Stimulated activated CD4-positive, alpha-beta T cell treated with anti-CD3 and anti-CD28 coated beads, Interleukin-1b, Interleukin-23, amount 100 ng/mL, for 24 hours (primary cell): ENCODE measurements around the gene LGI2.

Source experiments
- DNase-seq, 4 experiments: peaks; one replicate each; pipeline ENCODE4 v3.0.0-alpha.2; 2020; ENCODE audit warnings: low read depth in 4 of 4, low spot score in 1 of 4

LGI2 gene

GRCh38 chr4:24999392-25000089 lies 31.2 kb downstream of the LGI2 start:
- no peak for DNase-seq

- DNase-seq = no peak
Measured at GRCh38 chr4:24995346-24995919, 35.3 kb downstream of the LGI2 start.

- no peak for DNase-seq
Measured at GRCh38 chr4:24993551-24994080, 37.1 kb downstream of the LGI2 start.

- no peak for DNase-seq
Measured at GRCh38 chr4:24992968-24993367, 37.8 kb downstream of the LGI2 start.

- DNase-seq = no peak
Measured at GRCh38 chr4:24991015-24991414, 39.7 kb downstream of the LGI2 start.

GRCh38 chr4:24989327-24989726 lies 41.4 kb downstream of the LGI2 start:
- DNase-seq = no peak

- DNase-seq = no peak
Measured at GRCh38 chr4:24988776-24989175, 42.0 kb downstream of the LGI2 start.

- DNase-seq = no peak
Measured at GRCh38 chr4:24984602-24985532, 45.9 kb downstream of the LGI2 start.

GRCh38 chr4:24980740-24981139 lies 50.0 kb downstream of the LGI2 start:
- DNase-seq = no peak

- DNase-seq = peak; percentile 9 to 17 (median 10)
Measured at GRCh38 chr4:24980064-24980690, 50.6 kb downstream of the LGI2 start.

GRCh38 chr4:24979554-24979953 lies 51.2 kb downstream of the LGI2 start:
- no peak for DNase-seq

GRCh38 chr4:24978291-24979075 lies 52.3 kb downstream of the LGI2 start:
- no peak for DNase-seq

- DNase-seq = no peak
Measured at GRCh38 chr4:24975510-24975909, 55.2 kb downstream of the LGI2 start.

GRCh38 chr4:24973747-24974601 lies 56.8 kb downstream of the LGI2 start:
- DNase-seq = no peak

- DNase-seq = no peak
Measured at GRCh38 chr4:24973404-24973746, 57.4 kb downstream of the LGI2 start.

- no peak for DNase-seq
Measured at GRCh38 chr4:24971192-24971591, 59.6 kb downstream of the LGI2 start.

GRCh38 chr4:24970635-24971034 lies 60.1 kb downstream of the LGI2 start:
- DNase-seq = no peak

- DNase-seq = no peak
Measured at GRCh38 chr4:24970191-24970590, 60.6 kb downstream of the LGI2 start.

GRCh38 chr4:24969486-24969885 lies 61.3 kb downstream of the LGI2 start:
- DNase-seq = no peak

- no peak for DNase-seq
Measured at GRCh38 chr4:24968992-24969391, 61.8 kb downstream of the LGI2 start.
